Measurements from ENCODE around the gene DOCK10. TPM values are rescaled to one million over a fixed set of nuclear protein-coding genes. Genes with fewer than 3 reads are reported as not detected.

DOCK10 gene
- total RNA-seq, 4 donors from 2014 or later: 3.8 to 33.2 (median 12.3) TPM

DNA sequence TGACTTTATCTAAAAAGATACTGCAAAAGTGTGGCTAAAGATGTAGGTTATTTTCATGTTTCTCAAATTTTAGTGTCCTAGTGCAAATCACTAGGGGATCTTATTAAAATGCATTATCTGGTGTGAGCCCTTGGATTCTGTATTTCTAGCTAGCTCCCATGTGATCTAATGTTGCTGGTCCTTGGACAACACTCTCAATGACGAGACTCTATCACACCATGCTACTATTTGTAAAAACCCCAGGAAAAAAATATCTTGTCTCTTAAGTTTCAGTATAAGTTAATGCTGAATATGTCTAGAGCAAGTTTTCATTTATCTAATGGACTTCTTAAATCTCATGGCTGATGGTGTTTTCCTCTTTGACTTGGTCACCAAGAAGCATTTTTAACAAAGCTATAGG lies 5.8 kb downstream of the DOCK10 start:
- no peaks in the 10 kb centered on the region for H3K36me3 ChIP-seq
- intact Hi-C loops (cut with DNase I; ENCODE audit: low total_unique reads): no loop called here
- H3K4me3 ChIP-seq: no peak overlapping the region
- H3K9me3 ChIP-seq: no peaks in the 10 kb centered on the region
- TF ChIP-seq CTCF (IDR thresholded peaks at IDR 0.05) (no peak), POLR2A (IDR thresholded peaks at IDR 0.05) (no peak)
- H3K4me1 ChIP-seq: no peaks in the 10 kb centered on the region
- H3K27ac ChIP-seq: no peak overlapping the region
- DNase-seq: no peak
- no peaks in the 10 kb centered on the region for H3K27me3 ChIP-seq

DNA sequence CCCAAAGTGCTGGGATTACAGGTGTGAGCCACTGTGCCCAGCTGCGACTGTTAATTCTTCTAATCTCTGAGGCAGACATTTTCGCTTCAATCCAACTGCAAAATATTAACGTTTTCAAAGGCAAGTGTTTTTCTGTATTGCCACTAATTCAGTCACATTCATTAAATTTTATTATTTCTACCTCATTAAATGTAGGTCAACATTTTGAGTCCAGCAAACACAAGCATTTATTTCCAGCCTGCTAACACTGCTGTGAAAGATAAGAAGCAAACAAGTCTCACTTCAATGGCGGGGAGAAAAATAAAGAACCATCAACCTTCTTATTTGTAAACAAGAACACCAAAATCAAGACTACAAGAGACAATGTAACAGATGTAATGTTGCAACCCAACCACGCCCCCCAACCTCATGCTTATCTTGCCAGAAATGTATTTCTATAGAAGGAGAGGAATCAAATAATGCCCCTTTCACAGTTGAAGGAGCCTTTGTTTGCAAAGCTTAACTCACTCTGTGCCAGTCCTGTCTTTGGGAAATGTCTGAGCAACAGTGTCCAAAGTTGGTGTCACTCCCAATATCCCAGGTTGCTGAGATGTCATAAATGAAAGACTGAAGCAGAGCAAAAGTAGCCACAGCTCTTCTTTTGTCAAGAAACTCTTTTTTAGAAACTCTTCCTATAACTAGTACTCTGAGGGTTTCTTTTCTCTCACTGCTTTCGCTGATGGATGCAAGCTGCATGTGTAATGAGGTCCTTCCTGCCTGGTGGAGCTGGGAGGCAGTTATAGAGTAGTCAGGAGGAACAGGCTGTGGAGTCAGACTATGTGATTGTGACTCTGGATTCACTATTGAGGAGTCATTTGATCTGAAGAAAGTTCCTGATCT lies 8.6 kb downstream of the DOCK10 start:
- intact Hi-C loops (cut with DNase I; ENCODE audit: low total_unique reads): no loop called here
- no peak overlapping the region for H3K27ac ChIP-seq
- DNase-seq: no peak
- H3K4me3 ChIP-seq: no peak overlapping the region
- H3K4me1 ChIP-seq: no peaks in the 10 kb centered on the region
- TF ChIP-seq CTCF (IDR thresholded peaks at IDR 0.05): no peak
- TF ChIP-seq POLR2A (IDR thresholded peaks at IDR 0.05): no peak
- no peaks in the 10 kb centered on the region for H3K9me3 ChIP-seq
- H3K27me3 ChIP-seq: no peaks in the 10 kb centered on the region
- no peaks in the 10 kb centered on the region for H3K36me3 ChIP-seq

DNA sequence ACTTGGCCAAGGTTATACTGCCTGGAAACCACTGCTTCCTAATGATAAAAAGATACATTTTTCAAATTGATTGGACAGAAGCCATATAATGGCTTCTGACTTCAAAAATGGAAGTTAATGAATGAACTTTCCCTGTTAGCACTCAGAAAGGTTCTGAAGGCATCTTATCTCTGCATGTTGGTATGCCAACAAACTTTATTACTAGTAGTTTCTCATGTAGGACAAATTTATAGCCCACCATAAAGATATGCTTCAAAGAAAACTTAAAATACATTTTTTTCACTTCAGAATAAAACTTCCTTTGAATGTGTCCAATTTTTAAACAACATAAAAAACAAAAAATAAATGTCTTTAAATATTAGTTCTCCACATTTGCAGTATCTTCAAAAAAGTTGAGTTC lies 10.0 kb downstream of the DOCK10 start:
- DNase-seq: no peak
- H3K4me3 ChIP-seq: no peak overlapping the region
- TF ChIP-seq POLR2A (IDR thresholded peaks at IDR 0.05) (no peak), CTCF (IDR thresholded peaks at IDR 0.05) (no peak)
- intact Hi-C loops (cut with DNase I; ENCODE audit: low total_unique reads): no loop called here
- H3K27me3 ChIP-seq: no peaks in the 10 kb centered on the region
- no peaks in the 10 kb centered on the region for H3K4me1 ChIP-seq
- no peaks in the 10 kb centered on the region for H3K9me3 ChIP-seq
- no peak overlapping the region for H3K27ac ChIP-seq
- H3K36me3 ChIP-seq: no peaks in the 10 kb centered on the region

DNA sequence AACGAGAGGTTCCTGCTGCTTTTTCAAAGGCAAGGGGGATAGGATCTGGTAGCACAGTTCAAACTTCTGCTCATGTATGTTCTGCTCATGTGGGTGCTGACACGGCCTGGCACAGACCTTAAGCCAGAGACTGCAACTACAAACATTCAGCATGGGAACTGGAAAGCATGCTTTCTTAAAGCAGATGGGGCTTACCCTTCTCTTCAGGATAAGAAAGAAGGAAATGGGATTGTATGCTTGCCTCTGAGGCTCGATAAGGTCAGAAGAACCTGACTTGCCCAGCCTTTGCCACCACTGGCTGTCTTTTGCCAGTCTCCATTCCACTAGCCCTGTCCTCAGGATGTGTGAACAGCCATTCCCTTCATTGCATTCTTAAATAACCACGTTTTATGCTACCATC lies 10.7 kb downstream of the DOCK10 start:
- Histone ChIP-seq H3K36me3 (no peaks in the 10 kb centered on the region), H3K27ac (no peak overlapping the region), H3K9me3 (no peaks in the 10 kb centered on the region), H3K4me3 (no peak overlapping the region), H3K27me3 (no peaks in the 10 kb centered on the region), H3K4me1 (no peaks in the 10 kb centered on the region)
- TF ChIP-seq POLR2A (IDR thresholded peaks at IDR 0.05): no peak
- TF ChIP-seq CTCF (IDR thresholded peaks at IDR 0.05): no peak
- DNase-seq: no peak
- intact Hi-C loops (cut with DNase I; ENCODE audit: low total_unique reads): no loop called here

GRCh38 chr2:225030893-225031292 lies 11.4 kb downstream of the DOCK10 start:
- intact Hi-C loops (cut with DNase I; ENCODE audit: low total_unique reads): no loop called here

More at GRCh38 chr2:225030893-225031292, 11.4 kb downstream of the DOCK10 start:
- no peak for DNase-seq
- H3K9me3 ChIP-seq: no peaks in the 10 kb centered on the region
- H3K36me3 ChIP-seq: no peaks in the 10 kb centered on the region
- H3K4me1 ChIP-seq: no peaks in the 10 kb centered on the region
- H3K27ac ChIP-seq: no peak overlapping the region
- TF ChIP-seq POLR2A (IDR thresholded peaks at IDR 0.05) (no peak), CTCF (IDR thresholded peaks at IDR 0.05) (no peak)
- no peak overlapping the region for H3K4me3 ChIP-seq
- no peaks in the 10 kb centered on the region for H3K27me3 ChIP-seq

Data from uterus (tissue), 4 donors.